GM20431 (cell line): Measurements from ENCODE around the gene PHACTR3.
"Not testable (repeated sequence)": the region's sequence is repeated elsewhere in the genome, so short reads cannot be mapped to it uniquely, and the experiment has no call there.

Source experiments
- in situ Hi-C: fragments of 300-500 bp; cut with MseI, MboI; formaldehyde crosslinking; loops from one replicate; pipeline ENCODE4 v1.15.0; 2020; ENCODE audit warnings: low sequenced_read_pairs; ENCODE audit not compliant: unreplicated experiment

The PHACTR3 gene

GRCh38 chr20:59863058-59863457, 258.7 kb downstream of the PHACTR3 start:
- in situ Hi-C loops, result no loop called here

- in situ Hi-C loops, result no loop called here
Measured at GRCh38 chr20:59864726-59865125, 260.4 kb downstream of the PHACTR3 start.

- in situ Hi-C loops, result no loop called here
Measured at GRCh38 chr20:59866338-59866737, 262.0 kb downstream of the PHACTR3 start.

- in situ Hi-C loops, result no loop called here
Measured at GRCh38 chr20:59871096-59871495, 266.8 kb downstream of the PHACTR3 start.

GRCh38 chr20:59873409-59873808, 269.1 kb downstream of the PHACTR3 start:
- in situ Hi-C loops, result no loop called here

- in situ Hi-C loops, result no loop called here
Measured at GRCh38 chr20:59880198-59880597, 275.9 kb downstream of the PHACTR3 start.

GRCh38 chr20:59884494-59884893, 280.2 kb downstream of the PHACTR3 start:
- in situ Hi-C loops, result no loop called here

GRCh38 chr20:59888050-59888449, 283.7 kb downstream of the PHACTR3 start:
- in situ Hi-C loops, result no loop called here

GRCh38 chr20:59890035-59890434, 285.7 kb downstream of the PHACTR3 start:
- in situ Hi-C loops, result not testable (repeated sequence)

GRCh38 chr20:59891581-59891980, 287.2 kb downstream of the PHACTR3 start:
- in situ Hi-C loops, result no loop called here

- in situ Hi-C loops, result no loop called here
Measured at GRCh38 chr20:59895908-59896307, 291.6 kb downstream of the PHACTR3 start.
